Measurements from ENCODE around the gene CD300A.

GRCh38 chr17:74530831-74531150, 64.4 kb downstream of the CD300A start:
- TF ChIP-seq CTCF (IDR thresholded peaks at IDR 0.05 in 4 of 5, conservative IDR thresholded peaks at IDR 0.05 in 1 of 5) (no peak), POLR2A (IDR thresholded peaks at IDR 0.05) (no peak)
